Body of pancreas (tissue), 4 donors: ENCODE data around the gene ZBTB8A. TPM values are rescaled to one million over a fixed set of nuclear protein-coding genes. Genes with fewer than 3 reads are reported as not detected.

ENCODE experiments used
- ATAC-seq: fragments of 150-250 bp; one replicate; pipeline ENCODE4 v1.9.1; 2016
- DNase-seq, 4 donors: peaks; one replicate each; pipeline ENCODE4 v3.0.0-alpha.2; 2019
- H3K27ac ChIP-seq, 4 donors: fragments of 200-600 bp; sonication (generic); 1 replicate in 3 of 4; 2 replicates in 1 of 4; pipeline versions ENCODE4 v1.5.1 to v1.6.1; 2016 to 2019; ENCODE audit warnings: mild to moderate bottlenecking in 1 of 4, mixed read lengths in 1 of 4, moderate library complexity in 1 of 4
- H3K27me3 ChIP-seq, 2 donors: fragments of 200-600 bp; sonication (generic); one replicate each; pipeline ENCODE4 v1.6.0; 2016; ENCODE audit warnings: mild to moderate bottlenecking in 1 of 2
- H3K36me3 ChIP-seq, 2 donors: fragments of 200-600 bp; sonication (generic); replicated peaks in 1 of 2; 2 replicates each; pipeline ENCODE4 v1.5.1; 2016; ENCODE audit warnings: low read depth in 2 of 2; ENCODE audit not compliant: insufficient read depth in 1 of 2
- H3K4me1 ChIP-seq: fragments of 200-600 bp; sonication (generic); one replicate; pipeline ENCODE4 v1.6.0; 2016
- H3K4me3 ChIP-seq, 2 donors: fragments of 200-600 bp; sonication (generic); 1 replicate in 1 of 2; 2 replicates in 1 of 2; pipeline ENCODE4 v1.5.1; 2016 to 2019
- H3K9me3 ChIP-seq, 3 donors: fragments of 200-600 bp; sonication (generic); 1 replicate in 2 of 3; 2 replicates in 1 of 3; pipeline ENCODE4 v1.5.1; 2016
- POLR2A ChIP-seq, 3 donors: fragments of 450-650 bp; IDR thresholded peaks; one replicate each; pipeline ENCODE4 v1.6.1; 2016; ENCODE audit warnings: antibody characterized with exemption in 3 of 3, mild to moderate bottlenecking in 2 of 3
- whole genome bisulfite sequencing, 2 donors: methylation state at CpG; one replicate each; pipeline ENCODE4 v1.1.5; 2017; 5-methylcytosine and 5-hydroxymethylcytosine counted together
- intact Hi-C: fragments of 100-400 bp; cut with DNase I; formaldehyde crosslinking; loops from one replicate; pipeline ENCODE4 v1.15.1; 2023
- total RNA-seq, 2 donors: library from RNA; depleted of rRNA; stranded (reverse); fragments of >200 nt; gene quantifications; one replicate each; pipeline ENCODE4 v1.1.0, GENCODE V29; 2016
- TF ChIP-seq, protein P1 (sequence below), 7 experiments: fragments of 450-650 bp in 4 of 7; fragments of 200-600 bp in 3 of 7; sonication (generic) in 3 of 7; IDR thresholded peaks; one replicate each; pipeline ENCODE4 v1.5.1; 2016 to 2019; ENCODE audit warnings: antibody characterized with exemption in 7 of 7

The ZBTB8A gene
- total RNA-seq, 2 donors from 2014 or later = 3.0 to 3.9 TPM

DNA sequence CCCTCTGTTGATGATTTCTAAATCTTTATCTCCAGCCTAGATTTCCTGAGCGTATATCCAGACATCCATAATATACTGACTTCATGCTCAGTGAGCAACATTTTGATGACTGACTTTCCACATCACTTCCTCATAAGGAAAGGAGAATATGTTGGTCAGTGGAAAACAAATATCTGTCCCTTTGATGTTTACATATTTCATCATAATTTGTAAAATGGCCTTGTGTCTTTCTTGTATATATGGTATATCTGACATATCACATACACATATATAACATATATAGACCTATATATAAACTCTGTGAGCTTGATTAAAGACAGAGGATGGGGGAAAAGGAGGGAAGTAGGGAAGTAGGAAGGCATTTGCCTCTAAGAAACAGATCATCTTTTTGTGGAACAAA is 18.6 kb downstream of the ZBTB8A start:
- Histone ChIP-seq H3K9me3 (no peaks in the 10 kb centered on the region), H3K27ac (no peak overlapping the region), H3K4me3 (no peak overlapping the region), H3K36me3 (peaks cover 0 to 4% of the 10 kb centered on the region in 2 donors), H3K4me1 (no peaks in the 10 kb centered on the region), H3K27me3 (no peaks in the 10 kb centered on the region)
- TF ChIP-seq, protein P1, sequence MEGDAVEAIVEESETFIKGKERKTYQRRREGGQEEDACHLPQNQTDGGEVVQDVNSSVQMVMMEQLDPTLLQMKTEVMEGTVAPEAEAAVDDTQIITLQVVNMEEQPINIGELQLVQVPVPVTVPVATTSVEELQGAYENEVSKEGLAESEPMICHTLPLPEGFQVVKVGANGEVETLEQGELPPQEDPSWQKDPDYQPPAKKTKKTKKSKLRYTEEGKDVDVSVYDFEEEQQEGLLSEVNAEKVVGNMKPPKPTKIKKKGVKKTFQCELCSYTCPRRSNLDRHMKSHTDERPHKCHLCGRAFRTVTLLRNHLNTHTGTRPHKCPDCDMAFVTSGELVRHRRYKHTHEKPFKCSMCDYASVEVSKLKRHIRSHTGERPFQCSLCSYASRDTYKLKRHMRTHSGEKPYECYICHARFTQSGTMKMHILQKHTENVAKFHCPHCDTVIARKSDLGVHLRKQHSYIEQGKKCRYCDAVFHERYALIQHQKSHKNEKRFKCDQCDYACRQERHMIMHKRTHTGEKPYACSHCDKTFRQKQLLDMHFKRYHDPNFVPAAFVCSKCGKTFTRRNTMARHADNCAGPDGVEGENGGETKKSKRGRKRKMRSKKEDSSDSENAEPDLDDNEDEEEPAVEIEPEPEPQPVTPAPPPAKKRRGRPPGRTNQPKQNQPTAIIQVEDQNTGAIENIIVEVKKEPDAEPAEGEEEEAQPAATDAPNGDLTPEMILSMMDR (IDR thresholded peaks at IDR 0.05) = no peak
- TF ChIP-seq POLR2A (IDR thresholded peaks at IDR 0.05) = no peak
- 90 to 96% methylated on average over 1 of the region's 1 CpG for WGBS, 2 donors
- ATAC-seq = no peak
- DNase-seq = no peak
- intact Hi-C loops = no loop called here

DNA sequence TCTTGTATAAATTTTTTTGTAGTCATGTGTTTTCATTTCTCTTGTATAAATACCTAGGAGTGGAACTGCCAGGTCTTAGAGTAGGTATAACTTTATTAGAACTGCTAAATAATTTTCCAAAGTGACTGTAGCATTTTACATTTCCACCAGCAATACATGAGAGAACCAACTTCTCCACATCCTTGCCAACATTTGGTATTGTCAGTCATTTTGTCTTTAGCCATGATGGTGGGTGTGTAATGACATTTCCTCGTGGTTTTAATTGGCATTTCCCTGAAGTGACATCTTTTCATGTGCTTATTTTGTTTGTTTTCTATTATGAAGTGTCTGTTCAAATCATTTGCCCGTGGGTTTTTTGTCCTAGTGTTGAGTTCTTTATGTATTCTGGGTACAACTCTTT is 29.7 kb downstream of the ZBTB8A start:
- DNase-seq = no peak
- no peak for ATAC-seq
- H3K36me3 ChIP-seq = no peaks in the 10 kb centered on the region
- 81 to 88% methylated on average over 2 of the region's 2 CpGs for WGBS, 2 donors
- H3K4me1 ChIP-seq = no peaks in the 10 kb centered on the region
- no peak overlapping the region for H3K4me3 ChIP-seq
- H3K9me3 ChIP-seq = no peaks in the 10 kb centered on the region
- no peak overlapping the region for H3K27ac ChIP-seq
- TF ChIP-seq, protein P1 (IDR thresholded peaks at IDR 0.05) = no peak
- TF ChIP-seq POLR2A (IDR thresholded peaks at IDR 0.05) = no peak
- intact Hi-C loops = no loop called here
- no peaks in the 10 kb centered on the region for H3K27me3 ChIP-seq

DNA sequence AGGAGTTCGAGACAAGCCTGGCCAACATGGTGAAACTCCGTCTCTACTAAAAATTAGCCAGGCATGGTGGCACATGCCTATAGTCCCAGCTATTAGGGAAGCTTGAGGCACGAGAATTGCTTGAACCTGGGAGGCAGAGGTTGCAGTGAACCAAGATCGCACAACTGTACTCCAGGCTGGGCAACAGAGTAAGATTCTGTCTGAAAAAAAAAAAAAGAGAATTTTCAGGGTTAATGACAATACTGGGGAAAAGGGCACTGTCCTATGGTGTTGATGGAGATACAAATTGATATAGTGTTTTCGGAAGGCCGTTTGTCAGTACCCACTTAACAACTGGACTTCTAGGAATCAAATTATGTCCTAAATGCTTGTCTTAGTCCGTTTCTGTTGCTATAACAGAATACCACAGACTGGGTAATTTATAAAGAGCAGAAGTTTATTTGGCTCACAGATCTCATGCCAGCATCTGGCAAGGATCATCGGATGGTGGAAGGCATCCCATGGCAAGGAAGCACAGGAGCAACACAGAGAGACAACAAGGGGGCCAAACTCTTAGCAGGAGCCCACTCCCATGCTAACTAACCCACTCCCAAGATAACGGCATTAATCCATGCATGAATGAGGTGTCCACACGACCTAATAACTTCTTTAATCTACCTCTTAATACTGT is 41.3 kb downstream of the ZBTB8A start:
- intact Hi-C loops = no loop called here
- DNase-seq (no peak), ATAC-seq (no peak)
- Histone ChIP-seq H3K36me3 (no peaks in the 10 kb centered on the region), H3K4me1 (no peaks in the 10 kb centered on the region), H3K9me3 (no peaks in the 10 kb centered on the region), H3K27ac (no peak overlapping the region), H3K4me3 (no peak overlapping the region), H3K27me3 (no peaks in the 10 kb centered on the region)
- 79 to 86% methylated on average over 10 of the region's 10 CpGs for WGBS, 2 donors
- TF ChIP-seq POLR2A (IDR thresholded peaks at IDR 0.05) = no peak
- TF ChIP-seq, protein P1 (IDR thresholded peaks at IDR 0.05) = no peak

DNA sequence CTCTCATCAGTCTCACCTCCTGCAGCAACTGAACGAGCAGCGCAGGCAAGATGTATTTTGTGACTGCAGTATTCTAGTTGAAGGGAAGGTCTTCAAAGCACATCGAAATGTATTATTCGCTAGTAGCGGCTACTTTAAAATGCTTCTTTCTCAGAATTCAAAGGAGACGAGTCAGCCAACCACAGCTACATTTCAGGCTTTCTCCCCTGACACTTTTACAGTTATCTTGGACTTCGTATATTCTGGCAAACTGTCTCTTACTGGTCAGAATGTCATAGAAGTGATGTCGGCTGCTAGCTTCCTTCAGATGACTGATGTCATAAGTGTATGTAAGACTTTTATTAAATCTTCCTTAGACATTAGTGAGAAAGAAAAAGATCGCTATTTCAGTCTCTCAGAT is 53.7 kb downstream of the ZBTB8A start:
- DNase-seq = no peak
- no peak overlapping the region for H3K27ac ChIP-seq
- peaks cover 8% of the 10 kb centered on the region in 2 donors for H3K36me3 ChIP-seq
- H3K9me3 ChIP-seq = no peaks in the 10 kb centered on the region
- TF ChIP-seq POLR2A (IDR thresholded peaks at IDR 0.05) = no peak
- TF ChIP-seq, protein P1 (IDR thresholded peaks at IDR 0.05) = no peak
- intact Hi-C loops = no loop called here
- ATAC-seq = no peak
- no peaks in the 10 kb centered on the region for H3K27me3 ChIP-seq
- no peaks in the 10 kb centered on the region for H3K4me1 ChIP-seq
- WGBS, 2 donors = 92 to 93% methylated on average over 9 of the region's 9 CpGs
- H3K4me3 ChIP-seq = no peak overlapping the region

DNA sequence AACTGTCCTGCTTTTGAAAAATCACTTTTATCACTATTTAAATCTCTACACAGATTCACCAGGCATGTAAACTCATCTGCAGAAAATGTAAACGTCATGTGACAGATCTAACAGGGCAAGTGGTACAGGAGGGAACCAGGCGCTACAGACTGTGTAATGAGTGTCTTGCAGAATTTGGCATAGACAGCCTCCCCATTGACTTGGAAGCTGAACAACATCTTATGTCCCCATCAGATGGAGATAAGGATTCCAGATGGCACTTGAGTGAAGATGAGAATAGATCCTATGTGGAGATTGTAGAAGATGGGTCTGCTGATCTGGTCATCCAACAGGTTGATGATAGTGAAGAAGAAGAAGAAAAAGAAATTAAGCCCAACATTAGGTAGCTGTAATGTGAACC is 60.8 kb downstream of the ZBTB8A start:
- Histone ChIP-seq H3K4me1 (no peaks in the 10 kb centered on the region), H3K27me3 (no peaks in the 10 kb centered on the region), H3K36me3 (peaks cover 8 to 12% of the 10 kb centered on the region in 2 donors), H3K9me3 (no peaks in the 10 kb centered on the region), H3K27ac (no peak overlapping the region), H3K4me3 (no peak overlapping the region)
- DNase-seq = no peak
- 82% methylated on average over 2 of the region's 2 CpGs for WGBS, 2 donors
- TF ChIP-seq POLR2A (IDR thresholded peaks at IDR 0.05) = no peak
- TF ChIP-seq, protein P1 (IDR thresholded peaks at IDR 0.05) = no peak
- intact Hi-C loops = no loop called here
- ATAC-seq = no peak
